Measurements from ENCODE around the gene DYNC1H1.
A peak's percentile ranks its signal among the peaks of the same experiment; 100 is the strongest.

DYNC1H1 gene

DNA sequence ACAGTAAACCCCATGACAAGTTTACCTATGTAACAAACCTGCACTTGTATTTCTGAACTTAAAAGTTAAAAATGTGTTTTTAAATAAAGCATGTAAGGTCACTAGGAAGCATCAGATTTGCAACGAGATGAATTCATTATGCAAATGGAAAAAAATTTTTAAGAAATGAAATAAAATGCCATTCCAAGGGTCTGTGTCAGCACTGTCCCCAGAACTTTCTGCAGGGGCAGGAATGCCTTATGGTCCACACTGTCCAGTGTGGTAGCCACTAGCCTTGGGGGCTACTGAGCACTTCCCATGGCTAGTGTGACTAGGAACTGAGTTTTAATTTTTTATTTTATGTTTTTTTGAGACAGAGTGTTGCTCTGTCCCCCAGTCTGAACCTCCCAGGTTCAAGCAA lies 73.3 kb downstream of the DYNC1H1 start:
- no peak for DNase-seq (ENCODE audit: low read depth)

DNA sequence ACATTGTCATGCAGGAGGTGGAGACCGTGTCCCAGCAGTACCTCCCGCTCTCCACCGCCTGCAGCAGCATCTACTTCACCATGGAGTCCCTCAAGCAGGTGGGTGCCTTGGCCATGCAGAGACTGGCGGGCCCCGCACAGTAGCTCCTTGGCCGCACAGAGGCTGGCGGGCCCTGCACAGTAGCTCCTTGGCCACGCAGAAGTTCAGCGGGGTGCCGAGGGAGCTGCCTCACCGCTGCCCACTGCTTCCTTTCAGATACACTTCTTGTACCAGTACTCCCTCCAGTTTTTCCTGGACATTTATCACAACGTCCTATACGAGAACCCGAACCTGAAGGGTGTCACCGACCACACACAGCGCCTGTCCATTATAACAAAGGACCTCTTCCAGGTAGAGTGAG lies 74.8 kb downstream of the DYNC1H1 start:
- DNase-seq (ENCODE audit: low read depth): no peak

DNA sequence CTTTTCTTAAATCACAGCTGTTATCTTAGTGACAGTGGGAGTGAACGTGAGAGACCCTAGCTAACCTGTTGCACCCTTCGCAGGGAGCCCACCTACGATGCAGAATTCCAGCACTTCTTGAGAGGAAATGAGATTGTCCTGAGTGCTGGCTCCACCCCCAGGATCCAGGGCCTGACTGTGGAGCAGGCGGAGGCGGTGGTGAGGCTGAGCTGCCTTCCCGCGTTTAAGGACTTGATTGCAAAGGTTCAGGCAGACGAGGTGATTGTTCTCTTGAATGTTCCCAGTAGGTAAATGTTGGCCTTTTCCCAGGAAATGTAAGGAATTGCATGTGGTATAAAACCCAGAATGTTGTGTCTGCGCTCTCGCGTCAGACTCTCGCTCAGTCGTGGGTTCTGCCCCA lies 75.8 kb downstream of the DYNC1H1 start:
- DNase-seq (ENCODE audit: low read depth): no peak

DNA sequence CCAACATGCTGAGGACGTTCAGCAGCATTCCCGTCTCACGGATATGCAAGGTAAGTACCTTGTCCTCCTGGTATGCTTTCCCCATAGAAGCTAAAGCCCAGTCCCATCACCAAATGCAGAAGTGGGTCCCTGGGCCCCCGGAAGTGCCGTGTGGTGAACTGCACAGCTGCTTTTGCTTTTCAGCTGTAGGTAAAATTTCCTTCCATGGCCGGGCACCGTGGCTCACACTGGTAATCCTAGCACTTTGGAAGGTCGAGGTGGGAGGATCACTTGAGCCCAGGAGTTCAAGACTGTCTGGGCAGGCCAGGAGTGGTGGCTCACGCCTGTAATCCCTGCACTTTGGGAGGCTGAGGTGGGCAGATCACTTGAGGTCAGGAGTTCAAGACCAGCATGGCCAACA lies 78.3 kb downstream of the DYNC1H1 start:
- DNase-seq (ENCODE audit: low read depth): no peak

DNA sequence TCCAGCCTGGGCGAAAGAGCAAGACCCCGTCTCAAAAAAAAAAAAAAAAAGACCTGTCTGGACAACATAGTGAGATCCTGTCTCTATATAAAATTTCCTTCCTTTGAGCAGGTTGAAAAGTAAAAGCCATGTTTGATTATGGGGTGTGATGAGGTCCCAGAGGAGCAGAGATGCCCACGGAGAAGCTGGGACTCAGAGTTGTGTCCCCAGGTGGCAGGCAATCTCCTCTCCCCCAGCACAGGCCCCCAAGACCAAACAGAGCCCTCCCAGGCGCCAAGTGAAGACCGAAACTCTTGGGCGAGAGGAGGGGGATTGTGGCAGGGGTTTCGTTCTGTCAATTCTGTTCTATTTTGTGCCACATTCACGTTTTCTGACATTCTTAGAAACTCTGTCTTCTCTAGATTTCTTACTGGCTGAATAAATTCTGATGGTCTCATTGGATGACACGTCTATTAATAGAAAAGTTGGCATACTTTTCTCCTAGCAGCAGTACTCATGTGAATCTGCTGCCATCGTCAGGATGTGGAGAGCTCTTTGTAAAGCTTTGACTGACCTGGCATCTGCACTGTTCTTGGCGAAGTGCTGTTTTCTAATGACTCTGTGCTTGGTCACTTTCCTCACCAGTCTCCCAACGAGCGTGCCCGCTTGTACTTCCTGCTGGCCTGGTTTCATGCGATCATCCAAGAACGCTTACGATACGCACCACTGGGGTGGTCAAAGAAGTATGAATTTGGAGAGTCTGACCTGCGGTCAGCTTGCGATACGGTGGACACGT lies 79.1 kb downstream of the DYNC1H1 start:
- no peak for DNase-seq (ENCODE audit: low read depth)

DNA sequence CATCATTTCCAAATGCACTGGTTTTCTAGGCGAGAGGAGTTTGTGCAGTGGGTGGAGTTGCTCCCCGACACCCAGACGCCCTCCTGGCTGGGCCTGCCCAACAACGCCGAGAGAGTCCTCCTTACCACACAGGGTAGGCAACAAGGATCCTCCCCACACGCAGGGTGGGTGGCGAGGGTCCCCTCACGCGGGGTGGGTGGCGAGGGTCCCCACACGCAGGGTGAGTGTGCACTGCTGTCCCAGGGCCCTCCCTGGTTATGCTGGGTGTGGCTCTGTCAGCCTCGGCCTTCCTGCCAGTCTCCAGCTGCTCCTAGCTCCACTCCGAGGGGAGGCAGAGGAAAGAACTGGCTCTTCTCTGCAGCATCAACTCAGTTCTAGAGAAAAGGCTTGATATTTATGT lies 80.2 kb downstream of the DYNC1H1 start:
- no peak for DNase-seq (ENCODE audit: low read depth)

DNA sequence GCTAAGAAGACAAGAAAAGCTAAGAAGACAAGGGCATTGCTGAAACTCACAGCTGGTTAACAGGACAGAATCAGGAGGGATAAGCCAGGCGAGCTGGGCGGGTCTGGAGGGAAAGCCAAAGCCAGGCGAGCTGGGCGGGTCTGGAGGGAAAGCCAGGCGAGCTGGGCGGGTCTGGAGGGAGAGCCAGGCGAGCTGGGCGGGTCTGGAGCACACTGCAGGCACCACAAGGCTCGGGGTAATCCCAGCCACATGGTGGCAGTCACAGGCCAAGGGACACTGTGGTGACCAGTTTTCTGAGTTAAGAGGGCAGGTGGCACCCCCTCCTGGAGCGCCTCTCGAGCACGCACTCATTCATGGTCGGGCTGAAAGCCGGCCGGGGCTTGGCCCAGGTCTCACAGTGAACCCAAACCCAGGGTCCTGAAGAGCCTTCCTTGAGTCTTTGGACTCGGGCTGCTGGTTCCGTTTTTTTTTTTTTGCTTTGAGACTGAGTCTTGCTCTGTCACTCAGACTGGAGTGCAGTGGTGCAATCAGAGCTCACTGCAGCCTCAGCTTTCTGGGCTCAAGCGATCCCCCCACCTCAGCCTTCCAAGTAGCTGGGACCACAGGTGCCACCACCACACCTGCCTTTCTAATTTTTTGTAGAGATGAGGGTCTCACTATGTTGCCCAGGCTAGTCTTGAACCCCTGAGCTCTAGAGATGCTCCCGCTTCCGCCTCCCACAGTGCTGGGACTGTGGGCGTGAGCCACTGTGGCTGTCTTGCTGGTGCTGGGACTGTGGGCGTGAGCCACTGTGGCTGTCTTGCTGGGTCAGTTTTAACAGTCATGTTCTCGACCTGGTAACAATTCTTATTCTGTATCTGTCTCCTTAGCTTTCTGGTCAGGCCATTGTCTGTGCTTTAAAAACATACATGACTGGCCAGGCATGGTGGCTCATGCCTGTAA lies 82.2 kb downstream of the DYNC1H1 start:
- peak; percentile 79 for DNase-seq (ENCODE audit: low read depth)

DNA sequence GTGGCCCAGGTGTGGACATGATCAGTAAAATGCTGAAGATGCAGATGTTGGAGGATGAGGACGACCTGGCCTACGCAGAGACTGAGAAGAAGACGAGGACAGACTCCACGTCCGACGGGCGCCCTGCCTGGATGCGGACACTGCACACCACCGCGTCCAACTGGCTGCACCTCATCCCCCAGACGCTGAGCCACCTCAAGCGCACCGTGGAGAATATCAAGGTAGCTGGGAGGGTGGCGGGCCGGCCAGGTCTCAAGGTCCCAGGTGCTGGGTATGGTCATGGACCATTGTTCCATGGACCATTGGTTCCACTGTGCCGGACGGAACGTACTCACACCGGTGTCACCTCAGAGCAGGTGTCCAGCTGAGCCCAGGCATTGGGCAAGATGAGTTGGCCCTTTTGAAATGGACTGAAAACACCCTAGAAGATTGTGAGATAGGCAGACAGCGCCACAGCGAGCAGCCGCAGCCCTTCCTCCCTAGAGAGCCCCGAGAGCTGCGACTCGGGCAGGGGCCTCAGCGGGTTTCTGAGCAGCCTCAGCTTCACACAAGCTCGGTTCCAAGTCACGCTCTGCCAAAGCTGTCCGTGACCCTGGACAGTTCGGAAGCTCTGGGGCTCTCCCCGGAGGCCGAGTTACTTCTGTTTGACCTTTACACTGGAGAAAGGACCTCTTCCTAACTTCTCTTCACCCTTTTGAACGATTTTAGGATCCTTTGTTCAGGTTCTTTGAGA lies 83.6 kb downstream of the DYNC1H1 start:
- no peak for DNase-seq (ENCODE audit: low read depth)

DNA sequence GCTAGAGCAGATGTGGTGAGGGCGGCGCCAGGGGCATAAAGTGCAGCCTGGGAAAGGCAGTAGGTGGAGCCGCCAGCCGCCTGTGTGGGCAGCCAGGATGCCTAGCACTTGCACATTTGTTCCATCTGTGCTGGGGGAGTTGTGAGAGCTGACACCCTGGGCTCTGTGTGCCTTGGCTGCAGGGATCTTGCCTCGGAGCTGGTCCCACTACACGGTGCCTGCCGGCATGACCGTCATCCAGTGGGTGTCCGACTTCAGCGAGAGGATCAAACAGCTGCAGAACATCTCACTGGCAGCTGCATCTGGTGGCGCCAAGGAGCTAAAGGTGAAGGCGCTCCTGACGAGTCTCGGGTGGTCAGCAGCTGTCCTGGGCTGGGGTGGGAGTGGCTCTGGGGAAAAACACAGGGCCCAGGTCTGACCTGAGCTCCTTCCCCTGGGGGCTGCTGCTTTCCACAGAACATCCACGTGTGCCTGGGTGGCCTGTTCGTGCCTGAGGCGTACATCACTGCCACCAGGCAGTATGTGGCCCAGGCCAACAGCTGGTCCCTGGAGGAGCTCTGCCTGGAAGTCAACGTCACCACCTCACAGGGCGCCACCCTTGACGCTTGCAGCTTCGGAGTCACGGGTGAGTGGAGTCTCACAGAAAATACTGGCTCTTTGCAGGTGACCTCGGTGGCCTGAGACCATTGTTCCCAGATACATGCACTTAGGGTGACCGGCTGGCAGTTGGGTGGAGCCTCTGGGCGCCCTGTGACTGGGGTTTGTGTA lies 85.1 kb downstream of the DYNC1H1 start:
- DNase-seq (ENCODE audit: low read depth): no peak

DNA sequence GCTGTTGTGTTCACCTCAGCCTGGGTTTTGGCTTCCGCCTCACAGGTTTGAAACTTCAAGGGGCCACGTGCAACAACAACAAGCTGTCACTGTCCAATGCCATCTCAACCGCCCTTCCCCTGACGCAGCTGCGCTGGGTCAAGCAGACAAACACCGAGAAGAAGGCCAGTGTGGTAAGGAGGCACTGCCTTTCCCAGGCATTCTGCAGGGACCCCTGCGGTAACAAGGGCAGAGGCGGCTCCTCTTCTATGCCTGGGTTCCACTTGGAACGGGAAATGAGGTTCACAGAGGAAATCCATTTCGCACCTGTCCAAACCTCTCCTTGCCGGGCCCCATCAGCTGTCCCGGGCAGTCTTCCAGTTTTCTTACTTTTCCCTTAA lies 85.6 kb downstream of the DYNC1H1 start:
- DNase-seq (ENCODE audit: low read depth): no peak

DNA sequence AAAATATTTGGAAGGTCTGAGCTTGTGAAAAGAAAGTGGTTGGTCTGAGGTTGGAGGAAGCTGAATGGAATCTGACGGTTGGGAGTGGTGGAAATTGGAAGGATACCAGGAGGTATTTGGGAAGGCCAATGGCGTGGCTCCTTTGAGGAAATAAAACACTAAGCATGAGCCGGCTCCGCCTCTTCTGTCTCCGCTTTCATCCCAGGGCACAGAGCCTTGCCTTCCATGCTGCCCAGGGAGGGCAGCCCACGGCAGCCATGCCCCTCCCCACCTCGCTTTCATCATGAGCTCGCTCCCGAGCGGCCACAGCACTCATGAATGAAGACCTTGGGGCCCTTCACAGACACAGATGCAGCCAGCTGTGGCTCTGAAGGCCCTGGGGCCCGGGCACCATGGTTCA lies 86.3 kb downstream of the DYNC1H1 start:
- peak; percentile 78 for DNase-seq (ENCODE audit: low read depth)

DNA sequence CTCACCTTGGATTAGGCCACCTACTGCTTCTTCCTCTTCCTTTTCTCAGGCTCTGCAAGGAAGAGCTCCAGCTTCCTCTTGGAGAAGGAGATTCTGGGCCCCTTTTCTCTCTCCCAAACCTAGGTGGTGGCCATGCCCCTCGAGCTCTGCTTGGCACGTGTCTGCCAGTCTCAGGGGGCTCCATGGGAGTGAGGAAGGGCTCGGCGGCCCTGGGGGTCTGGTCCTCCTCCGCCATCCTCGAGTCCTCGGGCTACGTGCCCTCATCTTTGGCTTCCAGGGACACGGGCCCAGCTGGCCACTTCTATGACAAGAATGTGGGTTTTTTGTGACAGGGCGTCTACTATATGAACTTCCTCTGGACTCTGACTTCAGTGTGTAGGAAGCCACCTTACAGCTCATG lies 88.1 kb downstream of the DYNC1H1 start:
- no peak for DNase-seq (ENCODE audit: low read depth)

DNA sequence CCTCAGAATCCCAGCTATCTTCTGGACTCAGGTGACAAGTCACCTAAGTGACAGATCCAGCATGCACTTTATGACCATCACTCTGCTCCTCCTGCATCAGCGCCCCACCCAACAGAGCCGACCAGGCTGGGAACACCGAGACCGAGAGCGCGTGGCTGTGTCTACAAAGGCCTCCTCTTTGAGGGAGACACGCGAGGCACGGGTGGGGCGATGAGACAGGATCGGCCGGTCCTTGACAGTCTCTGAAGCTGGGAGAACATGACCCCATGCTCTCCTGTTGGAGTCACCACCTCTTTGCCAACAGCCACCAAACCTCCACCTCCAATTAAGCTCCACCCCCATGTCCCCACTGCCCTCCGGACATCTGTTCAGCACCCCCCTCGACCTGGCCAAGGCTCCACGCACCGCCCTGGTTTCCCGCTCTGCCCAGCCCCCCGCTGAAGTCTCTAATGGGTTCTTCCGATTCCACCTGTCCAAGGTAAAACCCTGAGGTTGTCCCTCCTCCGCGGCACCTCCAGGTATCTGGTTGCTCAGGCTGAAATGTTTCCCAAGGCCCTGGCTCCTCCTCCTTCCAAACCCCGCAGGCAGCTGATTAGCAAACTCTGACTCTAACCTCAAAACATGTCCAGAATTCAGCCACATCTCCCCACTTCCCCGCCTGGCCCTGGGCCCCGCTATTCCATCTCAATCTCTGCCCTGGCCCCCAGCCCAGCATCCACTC lies 91.0 kb downstream of the DYNC1H1 start:
- peak; percentile 51 for DNase-seq (ENCODE audit: low read depth)

DNA sequence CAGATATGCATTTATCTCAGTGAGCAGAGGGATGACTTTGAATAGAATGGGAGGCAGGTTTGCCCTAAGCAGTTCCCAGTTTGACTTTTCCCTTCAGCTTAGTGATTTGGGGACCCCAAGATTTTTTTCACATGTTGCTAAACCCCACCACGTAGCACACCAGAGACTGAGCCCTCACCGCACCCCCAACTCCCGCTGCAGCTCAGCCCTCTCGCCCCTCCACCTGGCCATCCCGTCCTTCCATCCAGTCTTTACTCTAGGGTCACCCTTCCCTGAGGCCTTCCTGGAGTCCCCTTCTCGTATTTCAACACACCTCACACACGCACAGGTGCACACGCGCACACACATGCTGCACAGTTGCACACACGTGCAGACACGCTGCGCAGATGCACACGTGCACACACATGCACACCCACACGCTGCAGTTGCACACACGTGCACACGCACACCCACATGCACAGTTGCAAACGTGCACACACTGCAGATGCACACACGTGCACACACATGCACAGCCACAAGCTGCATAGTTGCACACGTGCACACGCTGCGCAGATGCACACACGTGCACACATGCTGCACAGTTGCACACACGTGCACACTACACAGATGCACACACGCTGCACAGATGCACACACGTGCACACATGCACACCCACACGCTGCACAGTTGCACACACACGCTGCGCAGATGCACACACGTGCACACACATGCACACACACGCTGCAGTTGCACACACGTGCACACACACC lies 92.5 kb downstream of the DYNC1H1 start:
- no peak for DNase-seq (ENCODE audit: low read depth)

DNA sequence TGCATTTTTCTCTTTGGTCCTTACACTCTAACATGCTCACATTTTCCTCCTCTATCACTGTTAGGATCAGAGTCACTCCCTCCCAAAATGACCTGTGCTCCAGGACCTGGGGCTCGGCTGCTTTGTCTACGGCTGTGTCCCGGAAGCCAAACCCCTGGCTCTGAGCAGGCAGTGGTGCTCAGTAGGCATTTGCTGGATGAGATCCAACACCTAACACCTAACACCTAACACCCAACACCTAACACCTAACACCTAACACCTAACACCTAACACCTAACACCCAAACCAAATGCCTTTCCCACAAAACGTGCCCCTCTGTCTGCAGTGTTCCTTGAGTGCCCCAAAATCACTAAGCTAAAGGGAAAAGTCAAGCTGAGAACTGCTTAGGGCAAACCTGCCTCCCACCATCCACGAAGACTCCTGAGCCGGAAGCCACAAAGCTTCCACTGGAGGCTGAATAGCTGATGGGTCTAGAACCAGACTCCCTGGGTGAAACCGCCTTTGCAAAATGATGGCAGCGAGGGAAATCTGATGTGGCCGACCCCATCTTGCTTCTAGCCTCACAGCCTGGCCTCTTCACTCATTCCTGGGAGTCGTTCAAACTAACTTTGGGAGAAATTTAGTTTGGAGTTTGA lies 93.2 kb downstream of the DYNC1H1 start:
- no peak for DNase-seq (ENCODE audit: low read depth)

DNA sequence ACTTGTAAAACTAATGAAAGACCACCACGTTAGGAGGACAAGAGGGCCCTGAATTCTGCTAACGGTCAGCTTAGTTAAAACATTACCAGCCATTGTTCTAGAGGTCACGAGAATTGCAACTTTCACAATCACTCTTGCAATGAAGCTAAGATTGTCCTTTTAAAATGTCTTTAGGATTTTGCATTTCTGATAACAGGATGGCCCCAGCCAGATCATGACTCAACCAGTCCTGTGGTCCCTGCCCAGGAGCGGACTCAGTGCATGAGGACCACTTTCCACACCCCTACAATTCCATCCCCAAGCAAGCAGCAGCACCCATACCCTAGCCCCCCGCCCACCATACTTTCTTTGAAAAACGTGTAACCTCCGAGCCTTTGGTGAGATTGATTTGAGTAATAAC lies 93.8 kb downstream of the DYNC1H1 start:
- no peak for DNase-seq (ENCODE audit: low read depth)

DNA sequence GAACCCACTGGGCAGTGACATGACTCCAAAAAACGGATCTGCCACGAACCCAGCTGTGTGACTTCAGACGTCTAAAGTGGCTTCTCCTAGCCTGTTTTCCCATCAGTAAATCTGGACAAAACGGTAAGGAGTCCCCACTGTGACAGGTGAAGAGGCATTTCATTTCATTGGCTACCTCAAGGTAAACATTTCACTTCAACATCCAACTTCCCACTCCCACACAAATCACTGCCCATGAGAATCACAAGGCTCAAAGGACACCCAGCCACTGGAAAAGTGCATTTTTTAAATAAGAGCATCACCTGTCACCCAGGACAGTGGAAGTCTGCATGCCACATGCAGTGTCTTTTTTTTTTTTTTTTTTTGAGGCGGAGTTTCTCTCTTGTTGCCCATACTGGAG lies 94.6 kb downstream of the DYNC1H1 start:
- DNase-seq (ENCODE audit: low read depth): no peak

DNA sequence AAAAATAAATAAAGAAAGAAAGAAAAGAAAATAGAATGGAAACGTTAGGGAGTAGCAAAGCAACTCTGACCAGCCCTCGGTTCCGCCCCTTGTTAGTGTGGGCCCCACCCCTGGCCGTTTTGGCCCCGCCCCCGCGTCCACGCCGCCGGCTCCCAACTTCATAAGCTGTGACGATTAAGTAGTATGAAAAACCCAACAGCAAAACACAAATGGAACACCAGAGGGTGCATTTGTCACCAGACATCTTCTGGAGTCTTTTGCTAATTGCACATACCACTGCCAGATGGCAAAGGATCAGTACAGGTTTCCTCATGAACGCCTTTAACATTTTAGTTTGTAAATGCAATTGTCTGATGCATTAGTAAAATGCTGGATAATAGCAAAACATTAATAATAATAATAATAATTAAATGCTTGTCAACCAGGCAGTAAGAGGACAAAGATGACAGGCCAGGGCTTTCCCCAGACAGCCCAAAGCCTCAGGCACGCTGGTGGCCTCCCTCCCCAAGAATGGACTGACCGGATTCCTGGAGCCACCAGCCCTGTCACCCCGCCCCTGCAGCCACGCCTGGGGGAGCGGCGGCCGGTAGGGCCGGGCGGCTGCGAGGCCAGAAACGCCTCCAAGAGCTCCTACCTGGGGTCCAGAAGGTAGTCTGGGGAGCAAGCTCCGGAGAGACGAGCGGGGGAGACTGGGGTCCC lies 98.9 kb downstream of the DYNC1H1 start:
- DNase-seq (ENCODE audit: low read depth): peak; percentile 88

DNA sequence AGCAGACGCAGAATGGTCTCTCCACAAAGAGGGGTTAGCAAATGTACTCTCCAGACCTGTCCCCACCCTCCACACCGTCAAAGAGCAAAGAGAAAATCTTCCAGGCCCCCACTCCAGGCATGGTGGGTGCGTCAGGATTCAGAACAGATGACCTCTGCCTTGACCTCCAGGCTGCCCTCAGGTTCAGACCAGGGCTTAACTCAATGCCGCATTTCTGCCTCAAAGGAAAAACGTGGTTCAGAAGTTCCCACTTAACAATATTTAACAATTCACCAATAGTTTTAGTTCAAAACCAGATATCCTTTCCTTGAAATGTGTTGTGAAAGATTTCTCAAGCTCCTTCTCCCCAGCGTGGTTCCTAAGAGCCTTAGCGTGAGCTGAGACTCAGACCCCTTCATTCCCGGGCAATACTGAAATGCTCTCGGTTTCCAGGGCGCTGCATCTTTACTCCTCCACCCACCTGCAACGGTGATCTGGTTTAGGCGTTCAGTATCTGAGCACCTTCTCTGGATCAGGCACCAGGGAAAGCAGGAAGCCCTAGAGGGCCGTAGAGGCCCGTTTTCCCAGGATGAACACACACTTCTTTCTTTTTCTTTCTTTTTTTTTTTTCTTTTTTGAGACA lies 99.5 kb downstream of the DYNC1H1 start:
- DNase-seq (ENCODE audit: low read depth): no peak

Measured in fibroblast of gingiva (primary cell).